Stimulated activated CD8-positive, alpha-beta memory T cell treated with anti-CD3 and anti-CD28 coated beads, Interleukin-2, amount 100 ng/mL, for 1 hour (primary cell): ENCODE measurements around the gene ABHD17B.

Experiments
- DNase-seq, 2 donors: peaks; one replicate each; pipeline ENCODE4 v3.0.0-alpha.2; 2020; ENCODE audit warnings: low read depth in 2 of 2

Gene ABHD17B

DNA sequence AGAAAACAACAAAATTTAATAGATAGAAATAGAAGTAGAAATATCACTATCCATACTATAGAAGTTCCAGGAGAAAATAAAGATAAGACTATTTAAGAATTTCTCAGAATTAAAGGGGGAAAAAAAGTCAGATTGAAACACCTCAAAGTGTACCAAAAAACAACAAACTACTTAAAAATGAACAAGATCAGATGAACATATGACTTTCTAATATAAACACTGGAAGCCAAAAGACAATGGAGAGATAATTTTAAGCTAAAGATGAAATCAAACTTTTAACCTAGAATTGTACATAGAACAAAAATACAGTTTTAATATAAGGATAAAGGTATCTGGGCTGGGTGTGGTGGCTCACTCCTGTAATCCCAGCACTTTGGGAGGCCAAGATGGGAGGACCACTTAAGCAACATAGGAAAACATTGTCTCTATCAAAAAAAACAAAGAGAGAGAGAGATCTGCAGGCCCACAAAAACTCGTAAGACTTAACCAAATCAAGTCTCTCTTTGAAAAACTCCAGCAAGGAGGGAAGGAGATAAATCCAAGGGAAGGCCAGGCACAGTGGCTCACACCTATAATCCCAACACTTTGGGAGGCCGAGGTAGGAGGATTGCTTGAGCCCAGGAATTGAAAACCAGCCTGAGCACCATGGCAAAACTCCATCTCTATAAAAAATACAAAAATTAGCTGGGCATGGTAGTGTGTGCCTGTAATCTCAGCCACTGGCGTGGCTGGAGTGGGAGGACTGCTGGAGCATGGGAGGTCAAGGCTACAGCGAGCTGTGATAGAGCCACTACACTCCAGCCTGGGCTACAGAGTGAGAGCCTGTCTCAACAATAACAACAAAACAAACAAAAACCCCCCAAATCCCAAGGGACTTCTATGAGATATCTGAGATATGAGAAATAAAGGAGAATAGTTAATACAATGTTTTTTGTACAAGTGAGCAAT lies 32.4 kb downstream of the ABHD17B start:
- no peak for DNase-seq

DNA sequence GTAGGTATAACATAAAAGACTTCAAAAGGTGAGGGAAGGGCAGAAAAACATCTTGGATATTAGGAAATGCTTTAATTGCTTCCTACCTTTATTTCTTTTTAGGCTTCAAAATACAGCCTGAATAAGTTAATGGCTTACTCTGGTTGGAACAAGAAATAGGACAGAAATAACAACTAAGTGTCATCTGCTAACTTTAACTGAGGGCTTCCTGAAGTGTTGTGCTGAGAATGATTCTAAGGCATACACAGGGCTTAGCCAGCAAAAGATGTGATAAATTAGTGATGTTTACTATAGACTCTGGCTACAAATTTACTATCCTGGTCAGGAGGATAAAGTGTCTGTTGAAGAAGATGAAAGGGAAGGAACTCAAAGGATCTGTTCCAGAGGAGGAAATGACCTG lies 34.2 kb downstream of the ABHD17B start:
- no peak for DNase-seq

DNA sequence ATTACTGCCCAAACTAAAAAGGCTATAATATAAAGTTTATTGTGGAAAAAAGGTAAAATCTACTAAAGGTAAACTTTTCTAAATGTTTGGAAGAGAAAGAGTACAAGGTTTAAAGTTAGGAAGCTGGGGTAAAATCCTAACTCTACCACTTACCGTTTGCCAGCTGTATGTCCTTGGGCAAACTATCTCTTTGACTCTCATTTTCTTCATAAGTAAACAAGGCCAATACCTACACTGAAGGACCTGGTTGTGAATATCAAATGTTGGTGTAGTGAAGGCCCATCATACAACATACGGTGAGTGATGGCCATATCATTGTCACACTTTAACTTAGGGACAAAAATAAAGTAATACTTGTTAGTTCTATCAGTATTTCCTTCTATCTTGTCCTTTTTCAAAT lies 34.9 kb downstream of the ABHD17B start:
- DNase-seq: no peak

DNA sequence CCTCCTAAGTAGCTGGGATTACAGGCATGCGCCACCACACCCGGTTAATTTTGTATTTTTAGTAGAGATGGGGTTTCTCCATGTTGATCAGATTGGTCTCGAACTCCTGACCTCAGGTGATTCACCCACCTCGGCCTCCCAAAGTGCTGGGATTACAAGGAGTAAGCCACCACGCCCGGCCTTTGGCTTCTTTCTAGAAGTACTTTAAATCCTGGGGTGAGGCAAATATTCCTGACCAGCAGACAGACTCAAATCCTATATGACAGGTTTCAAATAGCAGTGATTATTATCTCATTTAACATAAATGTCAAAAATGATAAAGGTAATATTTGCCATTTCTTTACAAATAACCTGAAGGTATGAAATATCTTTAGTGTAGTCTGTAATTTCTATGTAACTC lies 35.6 kb downstream of the ABHD17B start:
- no peak for DNase-seq

DNA sequence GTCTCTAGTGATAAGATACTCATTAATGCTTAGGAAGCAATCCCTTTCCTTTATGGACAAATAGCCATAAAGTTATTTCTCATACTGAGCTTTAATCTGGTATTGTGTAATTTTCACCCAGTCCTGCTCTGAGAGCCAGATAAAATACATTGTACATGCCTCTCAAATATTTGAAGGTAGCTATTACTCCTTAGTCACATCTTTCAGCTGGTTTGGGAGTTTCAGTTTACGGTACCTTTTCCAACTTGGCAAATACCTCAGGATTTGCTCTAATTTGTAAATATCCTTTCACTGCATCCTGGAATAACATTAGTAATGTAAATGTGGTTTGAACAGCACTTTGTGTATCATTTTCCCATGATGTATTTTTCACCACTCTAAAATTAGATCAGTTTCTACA lies 47.4 kb downstream of the ABHD17B start:
- no peak for DNase-seq

DNA sequence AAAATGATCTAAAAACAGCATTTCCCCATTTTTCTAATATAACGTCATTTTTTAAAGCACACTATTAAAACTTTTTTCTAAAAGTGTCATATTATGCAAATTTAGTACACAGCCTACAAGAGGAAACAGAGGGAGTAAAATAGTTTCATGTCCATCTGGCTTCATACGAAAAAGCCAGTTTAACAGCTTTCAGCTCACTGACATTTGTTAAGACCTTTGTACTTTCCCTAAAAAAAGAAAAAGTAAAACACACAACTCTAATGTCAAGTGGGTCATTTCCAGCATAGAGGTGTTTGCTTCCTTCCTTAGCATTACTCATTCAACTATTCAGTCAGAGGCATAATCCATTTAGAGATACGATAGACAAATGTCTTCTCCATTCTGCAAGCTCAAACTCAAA lies 49.4 kb downstream of the ABHD17B start:
- no peak for DNase-seq

DNA sequence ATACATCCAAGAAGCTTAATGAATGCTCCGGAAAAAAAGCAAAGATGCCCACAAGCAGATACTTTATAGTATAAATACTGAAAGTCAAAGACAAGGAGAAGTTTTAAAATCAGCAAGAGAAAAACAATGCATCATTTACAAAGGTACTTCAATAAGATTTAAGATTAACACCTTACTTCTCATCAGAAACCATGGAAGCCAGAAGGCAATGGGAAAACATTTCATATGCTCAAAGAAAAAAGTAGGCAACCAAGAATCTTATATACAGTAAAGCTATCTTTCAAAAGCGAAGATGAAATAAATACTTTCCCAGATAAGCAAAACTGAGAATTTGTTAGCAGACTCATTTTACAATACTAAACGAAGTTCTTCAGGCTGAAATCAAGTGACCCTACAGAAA lies 51.1 kb downstream of the ABHD17B start:
- no peak for DNase-seq

DNA sequence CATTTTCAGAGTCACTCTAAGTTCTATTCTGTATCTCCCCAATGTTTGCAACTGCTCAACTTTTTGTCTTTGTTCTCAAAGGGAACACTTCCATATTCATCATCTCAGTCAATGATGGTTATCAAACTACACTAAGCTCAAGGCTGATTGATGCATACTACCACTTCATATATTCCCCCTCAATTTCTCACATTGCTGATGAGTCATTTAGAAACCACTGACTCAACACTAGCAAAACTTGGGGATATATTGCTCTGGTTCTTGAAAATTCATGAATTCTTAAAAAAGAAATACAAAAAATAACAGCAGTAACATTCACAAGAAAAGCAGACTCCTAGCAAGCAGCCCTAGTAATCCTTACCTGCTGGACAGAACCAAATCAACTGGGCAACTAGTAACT lies 52.2 kb downstream of the ABHD17B start:
- no peak for DNase-seq

DNA sequence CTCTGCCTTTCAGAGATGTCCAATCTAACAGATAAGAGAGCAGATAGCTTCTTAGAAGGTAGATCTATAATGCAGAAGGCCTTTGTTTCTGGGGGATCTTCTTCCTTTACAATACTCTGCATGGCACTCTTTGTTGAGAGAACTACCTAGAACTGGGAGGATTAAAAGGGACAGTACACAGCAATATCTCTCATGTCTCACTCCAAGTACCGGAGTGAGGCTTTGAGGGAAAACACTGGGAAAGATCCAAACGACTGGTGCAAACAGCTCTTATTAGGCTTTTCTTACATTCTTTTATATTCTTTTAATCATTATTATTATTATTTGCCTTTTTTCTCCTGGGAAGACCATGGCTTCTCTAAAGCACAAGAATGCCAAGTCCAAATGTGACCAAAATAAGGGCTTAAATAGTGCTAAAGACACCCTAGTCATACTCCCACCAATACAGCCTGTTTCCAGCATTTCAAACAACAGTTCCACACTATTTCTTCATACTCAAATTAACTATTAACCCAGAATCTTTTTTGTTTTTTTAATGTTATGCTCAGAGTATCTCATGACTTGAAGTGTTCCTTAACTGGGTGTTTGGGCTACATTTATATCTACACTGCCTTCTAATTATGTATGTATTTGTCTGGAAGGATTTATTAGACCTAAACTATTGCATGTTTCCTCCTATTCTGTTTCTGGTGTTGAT lies 52.7 kb downstream of the ABHD17B start:
- no peak for DNase-seq

DNA sequence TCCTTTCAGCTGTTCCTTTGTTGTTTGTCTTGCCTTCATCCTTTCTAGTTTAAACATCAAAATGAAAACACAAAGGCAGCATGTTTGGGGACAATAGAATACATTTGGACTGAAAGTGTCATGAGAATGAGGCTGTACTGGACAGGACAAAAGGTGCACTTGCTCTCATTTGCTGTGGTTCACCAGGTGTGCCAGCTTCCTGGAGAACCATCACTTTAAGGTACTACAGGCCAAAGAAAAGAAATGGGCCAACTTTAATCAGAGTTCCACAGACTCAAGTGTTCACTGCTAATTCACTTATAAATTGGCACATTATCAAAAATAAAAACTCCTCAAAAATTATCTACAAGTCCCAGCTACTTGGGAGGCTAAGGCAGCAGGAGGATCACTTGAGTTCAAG lies 53.8 kb downstream of the ABHD17B start:
- no peak for DNase-seq

DNA sequence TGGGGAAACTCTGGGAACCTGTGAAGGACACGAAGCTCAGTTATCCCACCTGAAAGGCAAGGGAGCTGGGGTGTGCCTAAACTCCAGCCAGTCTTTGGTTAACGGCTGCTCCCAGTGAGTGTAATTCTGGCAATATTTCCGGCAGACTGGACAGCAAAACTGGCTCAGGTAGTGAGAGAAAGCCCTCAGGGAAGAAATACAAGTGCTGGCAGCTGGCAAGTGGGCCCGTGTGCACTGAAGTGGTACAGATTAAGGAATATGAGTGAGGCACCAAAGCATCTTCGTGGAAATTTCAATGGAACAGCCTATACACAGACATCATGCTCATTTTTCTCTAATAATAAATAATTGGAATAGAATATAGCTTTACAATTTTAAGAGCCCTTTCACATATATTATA lies 56.2 kb downstream of the ABHD17B start:
- no peak for DNase-seq

DNA sequence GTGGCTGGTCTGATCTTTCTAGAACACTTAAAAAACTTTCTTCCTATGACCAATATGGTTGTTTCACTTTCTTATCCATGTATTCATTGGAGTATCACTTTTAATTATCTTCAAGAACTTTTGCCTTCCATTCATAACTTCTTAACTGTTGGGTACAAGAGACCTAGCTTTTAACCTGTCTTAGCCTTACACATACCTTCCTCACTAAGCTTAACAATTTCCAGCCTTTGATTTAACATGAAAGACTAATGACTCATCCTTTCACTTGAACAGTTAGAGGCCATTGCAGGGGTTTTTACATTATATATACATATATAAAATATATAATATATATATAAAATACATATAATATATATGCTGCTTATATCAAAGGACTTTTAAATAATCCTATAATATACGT lies 57.9 kb downstream of the ABHD17B start:
- DNase-seq: no peak

DNA sequence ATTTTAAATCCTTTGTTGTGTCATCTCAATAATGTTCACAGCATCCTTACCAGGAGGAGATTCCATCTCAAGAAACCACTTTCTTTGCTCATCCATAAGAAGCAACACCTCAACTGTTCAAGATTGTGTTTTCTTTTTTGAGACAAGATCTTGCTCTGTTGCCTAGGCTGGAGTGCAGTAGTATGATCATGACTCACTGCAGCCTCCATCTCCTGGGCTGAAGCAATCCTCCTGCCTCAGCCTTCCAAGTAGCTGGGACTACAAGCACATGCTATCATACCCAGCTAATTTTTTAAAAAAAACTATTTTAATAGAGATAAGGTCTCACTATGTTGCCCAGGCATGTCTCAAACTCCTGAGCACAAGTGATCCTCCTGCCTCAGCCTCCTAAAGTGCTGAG lies 60.0 kb downstream of the ABHD17B start:
- DNase-seq: no peak

DNA sequence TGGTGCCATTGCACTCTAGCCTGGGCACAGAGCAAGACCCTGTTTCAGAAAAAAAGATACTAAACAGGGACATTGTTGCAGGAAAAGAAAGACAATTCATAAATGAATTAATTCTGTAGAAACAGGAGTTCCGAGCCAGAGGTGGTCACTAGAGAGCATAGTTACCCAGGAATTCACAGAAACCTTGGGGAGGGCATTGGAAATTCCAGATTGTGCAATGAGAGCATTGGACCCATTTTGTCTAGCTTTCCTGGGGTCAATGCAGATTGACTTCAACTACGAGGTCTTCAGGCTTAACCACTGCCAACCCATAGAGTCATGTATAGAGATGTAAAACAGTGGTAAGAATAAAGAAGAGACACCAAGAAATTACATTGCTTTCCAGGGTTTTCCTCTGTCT lies 63.1 kb downstream of the ABHD17B start:
- no peak for DNase-seq

DNA sequence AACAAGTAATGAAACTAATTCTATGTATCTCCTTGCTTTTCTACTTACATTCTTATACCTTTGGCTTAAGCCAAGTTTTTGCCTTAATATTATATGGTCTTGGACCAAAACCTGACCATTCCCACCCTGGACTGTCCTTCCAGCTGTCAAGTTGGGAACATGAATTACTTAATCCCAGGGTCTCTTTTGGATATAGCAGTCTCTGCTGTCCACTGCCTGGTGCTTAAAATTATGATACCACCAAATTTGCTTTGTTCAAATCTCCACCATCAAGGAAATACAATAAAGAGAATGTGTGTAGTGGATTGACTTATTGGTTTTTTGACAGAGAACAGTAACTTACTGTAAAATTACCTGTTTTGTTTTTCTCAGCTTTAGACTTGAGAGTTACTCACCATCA lies 66.2 kb downstream of the ABHD17B start:
- DNase-seq: no peak

DNA sequence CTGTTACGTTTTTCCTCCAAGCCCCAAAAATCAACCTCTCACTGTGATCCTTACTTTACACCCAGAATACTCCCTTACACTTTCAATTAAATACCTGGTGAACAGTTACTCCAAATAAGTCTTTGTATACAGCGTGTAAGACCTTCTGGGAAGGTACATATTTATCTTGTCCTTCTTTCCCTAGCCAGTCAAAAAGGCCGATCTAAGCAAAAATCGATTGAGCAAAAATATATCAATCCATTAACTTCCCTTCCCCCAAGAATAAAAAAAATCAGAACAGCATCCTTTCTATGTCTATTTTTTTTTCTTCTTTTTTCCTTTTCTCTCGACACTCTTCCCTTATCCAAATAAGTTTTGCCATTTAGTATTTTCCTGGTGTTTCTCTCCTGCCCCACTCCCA lies 71.3 kb downstream of the ABHD17B start:
- no peak for DNase-seq

DNA sequence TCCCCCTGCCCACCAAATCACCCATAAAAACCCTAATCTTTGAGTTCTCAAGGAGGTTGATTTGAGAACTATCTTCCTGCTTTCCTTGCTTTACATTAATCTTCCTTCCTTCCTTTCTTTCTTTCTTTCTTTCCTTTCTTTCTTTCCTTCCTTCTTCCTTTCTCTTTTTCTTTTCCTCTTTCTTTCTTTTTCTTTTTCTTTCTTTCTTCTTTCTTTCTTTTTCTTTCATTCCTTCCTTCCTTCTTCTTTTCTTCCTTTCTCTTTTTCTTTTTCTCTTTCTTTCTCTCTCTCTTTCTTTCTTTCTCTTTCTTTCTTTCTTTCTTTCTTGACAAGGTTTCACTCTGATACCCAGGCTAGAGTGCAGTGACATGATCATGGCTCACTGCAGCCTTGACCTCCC lies 75.4 kb downstream of the ABHD17B start:
- DNase-seq: no peak

DNA sequence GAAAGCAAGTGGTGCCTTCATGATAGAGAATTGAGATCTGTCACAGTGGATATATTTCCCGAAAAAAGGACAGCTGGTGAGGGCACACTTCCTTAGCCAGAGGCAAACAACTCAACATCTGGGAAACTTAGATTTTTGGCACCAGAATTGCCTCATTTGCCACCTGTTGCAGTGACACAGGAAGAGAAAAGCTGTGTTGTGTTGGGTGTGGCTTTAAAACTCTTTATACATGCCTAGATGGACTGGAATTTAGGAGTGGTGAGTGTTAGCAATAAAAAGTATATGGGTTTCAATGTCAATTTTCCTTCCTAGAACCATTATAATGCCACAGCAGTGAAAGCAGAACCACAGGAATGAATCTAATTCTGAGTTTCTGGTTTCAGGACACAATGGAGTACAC lies 80.1 kb downstream of the ABHD17B start:
- no peak for DNase-seq

DNA sequence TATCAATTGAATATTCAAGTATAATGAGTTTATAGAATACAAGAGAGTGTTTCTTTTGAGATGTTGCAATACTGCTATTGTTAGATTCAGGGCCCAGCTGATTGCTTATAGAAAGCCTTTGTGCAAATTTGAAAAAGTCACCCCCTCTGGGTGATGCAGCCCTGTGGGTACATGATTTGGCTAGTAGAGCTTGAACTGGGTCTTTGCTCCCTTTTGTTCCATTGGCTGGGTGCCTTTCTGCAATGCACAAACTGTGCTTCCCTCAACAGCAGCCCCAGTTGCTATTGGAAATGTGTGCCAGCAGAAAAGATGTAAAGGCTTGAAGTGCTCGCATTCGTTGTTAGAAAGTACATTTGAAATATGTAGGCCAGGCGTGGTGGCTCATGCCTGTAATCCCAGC lies 80.8 kb downstream of the ABHD17B start:
- DNase-seq: no peak

DNA sequence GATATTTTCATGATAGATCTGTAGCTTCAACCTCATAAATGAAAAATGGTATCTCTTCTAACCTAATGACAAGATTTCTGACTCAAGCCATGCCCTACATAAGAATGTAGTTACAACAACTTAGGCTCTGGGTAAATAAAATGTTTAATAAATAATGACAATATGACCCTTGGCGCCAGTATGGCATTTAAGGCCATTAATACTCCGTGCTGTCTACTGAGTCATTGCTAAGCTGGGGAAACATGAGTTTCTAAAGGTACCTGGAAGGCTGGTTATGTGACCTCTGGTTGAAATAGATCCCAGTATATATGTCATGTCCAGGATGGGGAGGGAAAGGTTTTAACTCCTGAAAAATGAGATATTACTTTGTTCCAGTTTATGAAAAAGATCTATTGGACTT lies 84.7 kb downstream of the ABHD17B start:
- DNase-seq: no peak

DNA sequence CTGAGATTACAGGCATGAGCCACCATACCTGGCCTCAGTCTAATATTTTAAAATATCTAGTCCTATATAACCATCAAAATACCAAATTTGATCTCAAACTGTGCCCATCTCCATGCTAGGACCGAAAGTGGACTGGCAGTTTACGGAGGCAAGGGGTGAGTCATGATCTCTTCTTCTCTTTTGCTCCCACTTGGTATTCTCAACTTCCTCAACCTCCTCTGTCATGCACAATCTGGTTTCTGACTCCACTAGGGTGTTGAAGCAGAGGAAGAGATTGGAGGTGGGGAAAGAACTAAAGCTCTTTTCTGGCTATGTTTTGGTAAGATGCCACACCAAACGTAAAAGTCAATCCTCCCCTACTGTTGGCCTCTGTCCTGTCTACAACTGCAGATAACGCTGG lies 86.7 kb downstream of the ABHD17B start:
- DNase-seq: no peak

DNA sequence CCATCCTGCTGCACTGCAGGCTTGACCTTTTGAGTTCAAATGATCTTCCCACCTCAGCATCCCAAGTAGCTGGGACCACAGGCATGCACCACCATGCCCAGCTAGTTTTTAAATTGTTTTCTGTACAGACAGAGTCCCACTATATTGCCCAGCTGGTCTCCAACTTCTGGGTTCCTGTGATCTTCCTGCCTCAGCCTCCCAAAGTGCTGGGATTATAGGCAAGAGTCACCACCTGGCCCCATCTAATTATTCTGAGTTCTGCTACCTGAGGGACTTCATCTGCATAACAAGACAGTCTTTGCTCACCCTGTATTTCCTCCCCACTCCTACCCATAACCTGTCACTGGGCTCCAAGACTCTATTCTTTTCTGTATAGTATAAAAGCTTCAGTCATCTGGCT lies 88.1 kb downstream of the ABHD17B start:
- DNase-seq: no peak

DNA sequence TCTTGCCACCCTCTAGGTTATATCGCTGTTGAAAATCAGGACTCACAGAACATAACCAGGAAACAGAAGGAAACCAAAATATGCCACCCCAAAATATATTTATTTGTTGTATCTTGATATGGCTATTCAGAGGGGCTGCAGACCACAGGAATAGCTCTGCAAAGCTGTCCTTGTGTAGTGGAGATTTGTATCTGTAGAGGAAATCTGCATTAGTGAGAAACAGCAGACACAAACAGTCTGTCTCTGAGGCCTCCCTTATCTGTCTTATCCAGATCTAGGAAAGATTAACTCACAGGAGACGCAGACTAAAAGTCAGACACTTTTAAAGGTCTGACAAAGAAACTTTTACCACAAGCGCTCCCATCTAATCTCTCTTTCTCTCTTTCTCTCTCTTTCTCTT lies 88.5 kb downstream of the ABHD17B start:
- DNase-seq: no peak
